NCI-H2107 (cell line): ENCODE data around the gene TXK.

Source experiments
- DNase-seq: peaks from one replicate; lab custom pipeline; 2025; lab: John Stamatoyannopoulos, UW

TXK gene

DNA sequence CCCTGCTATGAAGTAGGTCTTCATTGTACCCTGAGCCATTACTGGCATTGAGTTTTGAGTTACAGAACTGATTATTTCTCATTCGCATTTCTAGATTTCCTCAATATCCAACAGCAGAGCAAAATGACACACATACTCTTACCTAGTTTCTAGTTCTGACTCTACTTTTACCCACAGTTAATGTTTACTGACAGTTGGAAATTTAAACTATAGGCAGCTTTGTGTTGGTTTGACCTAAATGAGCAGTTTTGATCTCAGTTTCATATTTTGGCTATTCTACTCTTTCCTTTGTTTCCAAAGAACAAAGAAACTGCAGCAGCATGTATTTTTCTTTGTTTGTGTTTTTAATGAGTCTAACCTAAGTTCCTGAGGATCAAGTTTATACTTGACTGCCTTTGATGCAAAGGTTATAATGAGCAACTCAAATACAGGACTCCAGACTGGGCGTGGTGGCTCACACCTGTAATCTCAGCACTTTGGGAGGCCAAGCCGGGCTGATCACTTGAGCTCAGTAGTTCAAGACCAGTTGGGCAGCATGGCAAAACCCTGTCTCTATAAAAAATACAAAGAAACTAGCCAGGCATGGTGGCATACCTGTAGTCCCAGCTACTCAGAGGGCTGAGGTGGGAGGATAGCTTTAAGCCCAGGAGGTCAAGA lies 30.4 kb downstream of the TXK start:
- no peak for DNase-seq

DNA sequence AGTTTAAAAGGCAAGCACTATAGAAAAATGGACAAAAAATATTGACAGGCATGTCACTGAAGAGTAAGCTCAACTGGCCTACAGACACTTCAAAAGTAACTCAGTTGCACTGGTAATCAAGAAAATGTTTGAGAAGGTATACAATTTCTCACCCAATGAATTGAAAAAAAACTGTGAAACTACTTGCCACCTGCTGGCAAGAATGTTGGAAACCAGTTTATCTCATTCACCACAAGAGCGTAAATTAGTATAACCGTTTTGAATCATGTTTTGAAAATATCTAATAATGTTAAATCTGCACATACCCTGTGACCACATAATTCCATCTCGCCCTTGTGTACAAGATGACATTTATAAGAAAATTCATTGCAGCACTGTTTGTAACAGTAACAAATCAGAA lies 31.7 kb downstream of the TXK start:
- DNase-seq: no peak

DNA sequence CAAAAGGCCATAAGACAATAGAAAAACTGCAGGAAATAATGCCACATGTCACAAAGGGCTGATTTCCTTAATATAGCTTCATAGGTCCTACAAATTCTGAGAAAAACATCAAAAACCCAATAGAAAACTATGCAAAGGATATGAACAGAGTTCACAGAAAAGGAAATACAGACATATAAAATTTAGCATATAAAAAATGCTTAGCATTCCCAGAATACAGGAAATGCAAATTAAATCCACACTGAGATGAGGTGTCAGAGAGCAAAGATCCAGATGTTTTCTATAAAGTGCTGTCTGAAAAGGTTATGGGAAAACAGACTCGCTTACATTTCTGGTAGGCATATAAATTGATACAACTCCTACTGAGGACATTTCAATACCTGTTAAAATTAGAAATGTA lies 33.8 kb downstream of the TXK start:
- no peak for DNase-seq

DNA sequence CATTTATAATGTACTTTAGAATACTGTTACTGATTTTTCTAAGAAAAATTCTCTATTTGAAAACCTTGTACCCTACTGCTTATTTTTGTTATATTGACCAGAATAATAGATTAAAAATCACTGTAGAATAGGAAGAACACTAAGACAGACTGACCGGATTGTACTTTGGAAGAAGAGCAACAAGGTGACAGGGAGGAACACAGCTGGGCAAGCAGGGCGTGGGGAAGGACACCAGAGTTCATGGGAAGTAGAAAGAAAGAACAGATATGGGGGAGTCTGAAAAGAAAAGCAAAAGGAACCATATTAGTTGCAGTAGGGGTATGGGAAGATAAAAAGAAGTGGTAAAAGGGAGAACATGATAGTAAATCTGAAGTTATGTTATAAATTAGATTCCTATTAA lies 38.6 kb downstream of the TXK start:
- no peak for DNase-seq

DNA sequence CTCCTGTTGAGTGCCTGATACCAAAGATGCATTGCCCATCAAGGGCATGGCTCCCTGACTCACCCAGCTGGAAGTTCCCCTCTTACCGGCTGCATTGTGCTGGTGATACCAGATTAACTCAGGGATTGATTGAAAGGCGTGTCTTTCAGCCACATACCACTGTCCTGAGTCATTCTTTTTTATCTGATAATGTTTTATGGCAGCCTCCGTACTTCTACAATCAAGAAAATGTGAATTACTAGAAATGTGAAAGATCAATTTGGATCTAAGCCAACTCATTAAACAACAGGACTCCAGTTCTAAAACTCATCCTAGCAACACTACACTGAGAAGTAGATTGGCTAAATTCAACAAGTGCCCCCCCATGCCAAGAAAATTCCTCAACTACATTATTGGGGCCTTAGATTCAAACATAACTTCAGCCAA lies 40.0 kb downstream of the TXK start:
- DNase-seq: no peak

DNA sequence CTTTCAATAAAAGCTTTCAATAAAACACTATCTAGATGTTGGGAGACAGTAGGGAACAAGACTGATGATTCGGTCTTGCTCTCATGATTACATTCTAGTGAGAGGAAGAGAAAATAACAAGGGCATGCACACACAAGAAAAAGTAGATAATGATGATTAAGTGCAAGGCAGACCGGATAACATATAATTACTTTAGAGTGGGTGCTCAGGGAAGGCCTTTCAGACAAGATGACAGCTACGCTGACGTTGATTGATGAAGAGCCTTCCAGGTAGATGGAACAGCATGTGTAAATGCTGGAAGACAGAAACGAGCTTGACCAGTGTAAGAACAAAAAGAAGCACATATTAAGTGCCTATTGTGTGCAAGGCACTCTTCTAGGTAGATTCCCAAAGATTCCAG lies 43.4 kb downstream of the TXK start:
- no peak for DNase-seq

DNA sequence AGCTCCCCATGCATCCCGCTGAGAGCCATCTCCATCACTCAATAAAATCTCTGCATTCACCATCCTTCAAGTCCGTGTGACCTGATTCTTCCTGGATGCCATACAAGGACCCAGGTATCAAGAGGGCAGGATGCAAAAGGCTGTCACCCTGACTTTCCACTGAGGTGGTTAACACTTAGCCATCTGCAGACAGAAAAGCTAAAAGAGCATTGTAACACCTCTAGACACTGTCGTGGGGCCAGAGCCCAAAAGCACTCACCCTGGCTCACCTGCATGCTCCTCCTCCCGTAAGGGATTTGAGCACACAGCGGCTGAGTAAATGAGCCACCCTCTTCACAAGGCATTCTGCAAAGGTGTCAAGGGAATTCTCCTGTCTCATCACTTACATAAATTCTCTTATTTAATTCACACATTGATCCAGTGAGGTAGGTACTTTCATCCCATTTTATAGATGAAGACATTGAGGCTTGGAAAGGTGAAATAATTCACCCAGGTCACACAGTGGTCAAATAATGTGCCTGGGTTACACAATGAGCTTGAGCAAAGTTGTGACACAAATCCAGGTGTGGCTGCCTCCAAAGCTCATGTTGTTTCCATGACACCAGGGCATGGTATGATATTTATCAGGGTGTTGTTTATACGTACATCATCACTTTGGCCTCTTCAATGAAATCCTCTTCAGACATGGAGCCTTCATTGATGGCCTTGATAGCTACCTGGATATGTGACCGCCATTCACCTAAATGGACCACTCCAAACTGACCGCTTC lies 48.0 kb downstream of the TXK start:
- DNase-seq: no peak

DNA sequence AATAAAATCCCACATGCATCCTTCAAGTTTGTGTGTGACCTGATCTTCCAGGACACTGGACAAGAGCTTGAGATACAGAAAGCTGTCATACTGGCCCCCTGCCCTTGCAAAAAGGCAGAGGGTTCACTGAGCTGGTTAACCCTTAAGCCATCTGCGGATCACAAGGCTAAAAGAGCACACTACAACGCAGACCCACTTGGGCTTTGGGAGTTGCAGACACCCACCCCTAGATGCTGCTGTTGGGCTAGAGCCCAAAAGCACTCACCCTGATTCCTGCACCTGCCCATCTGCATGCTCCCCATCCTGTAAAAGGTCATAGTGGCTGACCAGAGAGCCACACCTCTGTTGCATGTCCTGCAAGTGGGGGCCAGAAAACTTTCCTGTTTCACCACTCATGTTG lies 51.1 kb downstream of the TXK start:
- DNase-seq: no peak

DNA sequence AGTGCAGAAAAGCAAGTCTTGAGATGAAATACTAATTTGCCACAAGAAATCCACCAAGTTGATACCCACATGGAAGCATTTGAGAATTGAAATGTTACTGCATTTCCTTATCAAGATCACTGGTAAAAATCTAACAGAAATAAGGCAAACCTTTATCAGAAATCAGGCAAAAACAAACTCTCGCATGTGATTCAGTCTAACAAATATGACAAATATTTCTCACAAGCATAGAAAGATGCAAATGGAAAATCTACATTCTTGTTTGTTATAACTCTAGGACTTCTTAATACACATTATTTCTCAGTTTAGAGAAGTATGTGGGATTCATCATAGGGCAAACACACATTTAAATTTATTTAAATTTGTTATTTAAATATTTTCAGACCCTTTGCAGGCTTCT lies 52.9 kb downstream of the TXK start:
- DNase-seq: no peak

DNA sequence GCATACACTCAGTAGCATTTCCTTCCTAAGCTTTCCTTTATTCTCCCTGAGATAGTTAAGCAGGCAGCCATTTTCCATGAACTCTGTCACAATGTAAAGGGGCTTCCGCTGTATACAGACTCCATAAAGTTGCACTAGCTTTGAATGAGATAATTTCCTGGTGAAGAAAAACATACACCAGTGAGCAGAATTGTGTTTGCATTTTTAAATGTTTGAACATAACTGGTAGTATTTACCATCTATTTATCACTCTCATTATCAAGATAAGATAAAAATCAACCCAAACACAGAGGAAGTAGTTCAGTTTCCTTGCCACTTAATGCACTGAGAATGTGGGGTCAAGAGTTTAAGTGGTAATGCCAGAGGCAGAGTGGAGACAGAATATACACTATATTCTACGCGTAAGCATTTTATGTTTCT lies 54.1 kb downstream of the TXK start:
- no peak for DNase-seq

DNA sequence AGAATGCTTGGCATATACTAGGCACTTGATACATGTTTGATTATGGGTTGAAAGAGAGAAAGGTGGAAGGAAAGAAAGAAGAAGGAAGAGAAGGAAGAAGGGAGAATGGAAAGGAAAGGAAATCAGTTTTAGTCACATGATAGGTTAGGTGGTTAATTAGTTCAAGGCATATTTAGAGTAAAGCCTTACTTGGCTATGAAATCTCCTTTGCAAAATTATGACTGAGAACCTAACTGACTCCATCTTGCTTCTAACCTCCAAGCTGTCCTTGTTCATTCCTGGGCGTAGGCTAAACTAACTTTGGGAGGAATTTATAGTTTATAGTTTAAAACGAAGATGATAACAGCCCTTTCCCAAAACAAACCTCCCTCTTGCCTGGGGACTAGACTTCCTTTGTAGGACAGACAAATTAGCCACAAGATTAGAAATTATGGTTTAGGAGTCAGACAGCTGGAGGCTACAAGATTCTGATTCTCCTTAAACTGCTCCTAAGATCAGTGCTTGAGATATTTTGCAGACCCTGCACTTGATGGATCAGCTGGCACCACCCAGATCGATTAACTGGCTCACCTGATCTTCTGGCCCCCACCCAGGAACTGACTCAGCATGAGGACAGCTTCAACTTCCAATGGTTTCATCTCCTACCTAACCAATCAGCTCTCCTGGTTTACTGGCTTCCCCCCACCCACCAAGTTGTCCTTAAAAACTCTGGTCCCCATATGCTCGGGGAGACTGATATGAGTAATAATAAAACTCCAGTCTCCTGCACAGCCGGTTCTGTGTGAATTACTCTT lies 55.0 kb downstream of the TXK start:
- no peak for DNase-seq

DNA sequence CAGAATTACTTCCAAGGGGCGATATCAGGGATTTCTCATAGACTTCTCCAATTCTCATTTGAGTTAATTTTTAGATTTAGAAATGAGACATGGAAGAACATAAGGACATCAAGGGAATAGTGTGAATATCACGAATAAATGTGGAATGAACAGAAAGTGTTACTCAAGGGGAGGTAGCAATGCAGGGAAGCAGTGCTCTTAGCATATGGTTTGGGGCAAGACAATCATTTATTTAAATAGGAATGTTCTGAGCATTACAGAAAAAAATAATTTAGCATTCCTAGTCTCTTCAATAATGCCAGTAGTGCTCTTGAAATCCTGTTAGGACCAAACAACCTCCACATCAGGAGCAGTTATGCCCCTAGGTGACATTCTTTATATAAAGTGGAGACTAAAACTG lies 55.6 kb downstream of the TXK start:
- DNase-seq: no peak

DNA sequence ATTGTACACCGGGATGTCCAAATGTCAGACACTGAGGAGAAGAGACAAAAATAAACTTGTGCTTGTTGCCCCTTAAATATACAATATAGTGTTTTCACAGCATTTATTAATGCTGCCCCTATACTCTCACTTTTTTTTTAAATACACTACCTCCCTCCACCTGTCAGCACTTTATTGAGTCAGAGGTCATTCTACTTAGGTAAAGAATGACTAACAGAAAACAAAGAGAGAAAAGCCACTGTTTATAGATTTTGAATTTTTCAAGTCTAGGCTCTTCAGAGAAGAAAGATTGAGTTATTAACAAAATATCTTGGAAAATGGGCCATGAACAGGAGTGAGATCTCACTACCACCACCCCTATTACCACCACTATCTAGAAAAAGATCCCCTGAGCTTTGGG lies 59.4 kb downstream of the TXK start:
- DNase-seq: no peak

DNA sequence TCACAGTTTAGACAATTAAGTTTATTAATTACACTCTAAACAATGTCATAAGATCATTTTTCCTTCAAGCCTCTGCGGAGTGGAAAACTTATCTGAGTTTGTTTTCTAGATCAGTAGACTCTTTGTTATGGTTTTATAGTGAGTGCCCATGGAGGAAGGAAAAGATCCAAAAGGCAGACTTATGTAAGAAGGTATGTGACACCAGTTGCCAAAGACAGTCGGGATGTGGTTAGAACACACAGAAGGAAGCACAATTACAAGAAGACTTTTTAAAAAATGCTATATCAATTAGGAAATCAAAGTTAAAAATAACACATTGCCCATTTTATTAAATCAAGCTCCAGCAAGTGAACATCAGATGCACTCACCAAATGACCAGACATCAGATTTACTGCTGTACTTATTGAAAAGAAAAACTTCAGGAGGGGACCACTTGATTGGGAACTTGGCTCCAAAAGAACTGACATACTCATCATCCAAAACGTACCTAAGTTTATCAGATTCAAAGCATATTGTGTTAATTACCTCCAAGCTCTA lies 60.4 kb downstream of the TXK start:
- DNase-seq: no peak

DNA sequence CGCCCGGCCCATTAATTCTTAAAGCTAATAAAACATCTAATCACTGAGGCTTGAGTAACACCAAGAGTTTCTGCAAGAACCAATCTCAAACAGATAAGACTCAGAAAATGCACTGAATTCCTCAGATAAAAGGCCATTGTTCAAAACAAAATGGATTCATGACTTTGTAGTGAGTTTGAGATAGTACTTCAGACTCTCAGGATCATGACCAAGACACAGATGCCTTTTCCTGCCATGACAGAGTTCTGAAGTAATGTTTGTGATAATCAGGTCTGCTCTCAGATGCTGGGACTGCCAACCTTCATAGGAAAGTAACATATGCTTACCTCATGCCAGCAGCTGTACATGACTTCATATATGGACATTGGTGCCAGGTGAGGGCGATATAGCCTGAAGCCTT lies 62.9 kb downstream of the TXK start:
- no peak for DNase-seq

DNA sequence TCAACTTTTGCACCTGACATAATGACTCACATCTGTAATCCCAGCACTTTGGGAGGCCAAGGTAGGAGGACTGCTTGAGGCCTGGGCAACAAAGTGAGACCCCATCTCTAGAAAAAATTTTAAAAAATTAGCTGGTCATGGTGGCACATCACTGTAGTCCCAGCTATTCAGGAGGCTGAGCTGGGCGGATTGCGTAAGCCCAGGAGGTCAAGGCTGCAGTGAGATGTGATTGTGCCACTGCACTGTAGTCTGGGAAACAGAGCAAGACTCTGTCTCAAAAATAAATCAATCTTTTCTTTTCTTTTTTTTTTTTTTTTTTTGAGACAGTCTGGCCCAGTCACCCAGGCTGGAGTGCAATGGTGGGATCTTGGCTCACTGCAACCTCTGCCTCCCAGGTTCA lies 65.0 kb downstream of the TXK start:
- DNase-seq: no peak

DNA sequence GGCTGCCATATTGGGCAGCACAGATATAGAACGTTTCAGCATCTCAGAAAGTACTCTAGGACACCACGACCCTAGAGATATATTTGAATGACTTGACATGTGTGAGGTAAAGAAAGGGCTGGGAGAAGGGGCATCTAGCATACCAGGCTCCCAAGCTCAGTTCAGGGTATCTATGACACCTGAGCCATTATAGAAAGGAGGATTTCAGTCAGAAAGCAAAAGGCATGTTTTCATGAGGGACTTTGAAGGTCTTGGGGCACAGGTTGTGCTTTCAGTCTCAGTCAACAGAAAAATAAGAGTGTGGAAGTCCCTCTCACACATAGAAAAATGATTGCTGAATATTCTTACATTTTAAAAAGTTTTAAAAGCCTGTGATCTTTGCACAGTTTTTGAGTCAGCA lies 65.9 kb downstream of the TXK start:
- DNase-seq: no peak

DNA sequence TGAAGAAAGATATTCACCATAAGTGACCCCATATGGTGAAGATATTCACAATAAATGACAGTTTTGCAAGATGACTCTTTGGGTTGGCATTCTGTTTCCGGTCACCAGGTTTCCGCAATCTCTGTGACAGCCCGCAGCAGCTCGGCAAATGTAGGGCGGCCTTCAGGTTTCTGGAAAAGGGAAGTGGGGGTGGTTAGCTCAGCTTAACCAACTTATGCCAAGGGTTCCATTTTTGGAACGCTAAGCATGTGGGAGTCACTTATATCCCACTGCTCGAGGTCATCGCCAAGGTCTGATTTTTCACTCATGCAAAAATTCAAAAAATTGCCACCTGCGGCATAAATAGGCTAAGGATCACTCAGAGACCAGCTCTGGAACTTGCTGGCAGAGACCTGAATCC lies 66.5 kb downstream of the TXK start:
- DNase-seq: no peak

DNA sequence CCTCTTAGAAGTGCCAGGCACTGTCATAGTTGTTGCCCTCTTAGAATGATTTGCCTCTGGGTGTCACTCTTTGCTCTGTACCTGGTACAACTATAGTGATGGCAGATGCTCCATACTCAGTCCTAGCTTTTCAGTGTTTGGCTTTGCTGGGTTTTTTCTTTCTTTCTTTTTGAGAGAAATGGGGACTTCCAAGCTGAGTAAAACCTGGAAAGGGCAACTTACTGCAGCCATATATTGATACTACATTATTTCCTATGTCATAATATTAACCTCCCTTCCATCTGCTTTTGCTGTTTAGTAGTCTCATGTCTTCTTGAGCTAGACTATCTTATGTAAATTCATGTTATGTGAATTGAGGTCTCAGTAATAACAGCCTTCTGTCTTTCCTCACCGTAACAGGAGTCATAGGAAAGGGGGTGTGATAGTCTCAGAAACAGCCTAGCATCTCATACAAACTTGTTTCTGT lies 68.4 kb downstream of the TXK start:
- no peak for DNase-seq

DNA sequence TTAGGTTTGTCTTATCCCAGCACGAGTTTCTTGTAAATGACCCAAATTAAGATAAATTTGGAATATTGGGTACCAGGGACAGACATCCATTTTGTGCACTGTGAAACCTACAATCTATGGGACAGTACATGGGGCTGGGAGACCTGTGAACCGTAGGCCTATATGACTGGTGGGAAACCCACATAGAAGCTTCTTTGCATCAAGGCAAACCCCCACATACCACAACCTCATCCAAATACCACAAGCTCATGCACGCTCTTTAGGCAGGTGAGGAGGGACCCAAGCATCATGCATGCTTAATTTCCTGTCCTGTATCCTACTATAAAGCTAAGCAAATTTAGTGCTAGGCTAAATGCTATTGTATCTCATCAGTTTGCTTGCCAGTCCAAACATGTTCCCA lies 69.7 kb downstream of the TXK start:
- no peak for DNase-seq

DNA sequence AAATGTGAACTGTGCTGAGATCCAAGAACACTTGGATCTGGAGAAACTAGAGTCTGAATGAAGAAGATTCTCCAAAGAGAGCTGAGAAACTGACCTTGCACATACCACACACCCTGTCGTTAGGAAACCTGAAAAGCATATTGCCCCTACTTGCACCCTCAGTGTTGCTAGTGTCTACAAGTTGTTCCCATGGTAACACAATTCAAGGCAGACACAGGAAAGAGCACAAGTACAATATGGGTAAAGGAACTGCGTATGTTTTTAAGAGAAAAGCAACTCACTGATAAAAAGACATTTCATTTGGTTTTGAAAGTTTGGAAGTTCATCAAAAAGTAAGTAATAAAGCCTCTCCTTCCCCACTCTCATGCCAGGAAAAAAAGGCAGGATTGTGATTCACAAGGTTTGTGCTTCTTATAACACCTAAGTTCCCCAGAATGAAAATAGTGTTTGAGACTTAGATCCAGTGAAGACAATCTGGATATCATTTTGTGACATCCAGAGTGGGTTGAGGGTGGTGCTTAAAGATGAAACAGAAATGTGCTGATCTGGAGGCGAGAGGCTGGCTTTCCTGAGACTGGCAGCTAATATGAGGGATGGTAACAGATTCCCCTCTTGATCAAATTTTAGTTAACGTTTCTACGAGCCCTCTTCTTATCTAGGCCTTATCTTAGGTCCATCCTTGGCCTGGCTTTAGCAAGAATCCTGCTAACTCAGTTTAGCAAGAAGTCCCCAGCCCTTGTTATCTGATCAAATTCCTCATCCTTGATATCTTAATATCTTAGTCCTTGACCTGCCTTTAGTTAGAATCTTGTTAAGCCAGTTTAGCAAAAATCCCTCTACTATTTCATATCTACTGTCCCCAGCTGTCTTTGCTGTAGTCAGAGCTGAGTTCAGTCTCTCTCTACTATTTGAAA lies 75.2 kb downstream of the TXK start:
- DNase-seq: no peak

DNA sequence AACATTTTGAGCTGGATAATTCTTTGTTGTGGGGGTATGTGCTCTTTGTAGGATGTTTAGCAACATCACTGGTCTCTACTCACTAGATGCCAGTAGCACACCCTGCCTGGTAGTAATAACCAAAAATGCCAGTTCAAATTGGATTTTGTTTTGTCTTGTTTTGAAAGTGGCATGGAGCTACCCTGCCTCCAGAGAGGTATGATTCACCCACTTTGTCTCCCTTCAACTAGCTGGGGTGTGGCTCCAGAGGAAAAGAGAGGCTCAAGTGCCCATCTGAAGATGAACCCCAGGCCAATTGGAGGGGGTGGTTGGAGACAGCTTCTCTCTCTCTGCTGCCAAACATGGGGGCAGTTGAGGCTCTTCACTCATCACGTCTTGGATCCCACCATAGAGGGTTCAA lies 83.0 kb downstream of the TXK start:
- no peak for DNase-seq
